Measurements from ENCODE around the gene UCHL5.

GRCh38 chr1:193062698-193063463 lies 3.7 kb upstream of the UCHL5 start:
- TF ChIP-seq ZNF274 (IDR thresholded peaks at IDR 0.05; ENCODE audit: low read depth, low read length) (no peak), YY1 (IDR thresholded peaks at IDR 0.05; ENCODE audit: insufficient read depth, insufficient read length) (no peak)
